ENCODE measurements around the gene CCDC85C.

DNA sequence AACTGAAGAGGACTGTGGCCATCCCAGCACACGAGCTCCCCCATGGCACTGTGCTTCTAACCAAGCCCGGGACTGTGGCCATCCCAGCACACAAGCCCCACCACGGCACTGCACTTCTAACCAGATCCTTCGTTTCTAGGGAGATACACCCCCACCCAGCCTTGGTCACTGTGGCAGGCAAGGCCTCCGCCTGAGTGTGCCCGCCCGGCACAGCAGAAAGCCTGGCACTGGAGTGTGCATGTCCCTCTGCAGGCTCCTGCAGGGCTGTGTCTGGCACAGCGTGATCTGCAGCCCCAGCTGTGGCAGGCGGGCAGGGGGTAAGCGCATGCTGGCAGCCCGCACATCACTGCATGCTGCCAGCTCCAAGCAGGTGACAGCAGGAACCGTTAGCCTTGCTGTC lies 49.8 kb downstream of the CCDC85C start:
- TF ChIP-seq EZH2 (IDR thresholded peaks at IDR 0.05; ENCODE audit: insufficient read depth, low read length), result no peak
- TF ChIP-seq, protein P1, sequence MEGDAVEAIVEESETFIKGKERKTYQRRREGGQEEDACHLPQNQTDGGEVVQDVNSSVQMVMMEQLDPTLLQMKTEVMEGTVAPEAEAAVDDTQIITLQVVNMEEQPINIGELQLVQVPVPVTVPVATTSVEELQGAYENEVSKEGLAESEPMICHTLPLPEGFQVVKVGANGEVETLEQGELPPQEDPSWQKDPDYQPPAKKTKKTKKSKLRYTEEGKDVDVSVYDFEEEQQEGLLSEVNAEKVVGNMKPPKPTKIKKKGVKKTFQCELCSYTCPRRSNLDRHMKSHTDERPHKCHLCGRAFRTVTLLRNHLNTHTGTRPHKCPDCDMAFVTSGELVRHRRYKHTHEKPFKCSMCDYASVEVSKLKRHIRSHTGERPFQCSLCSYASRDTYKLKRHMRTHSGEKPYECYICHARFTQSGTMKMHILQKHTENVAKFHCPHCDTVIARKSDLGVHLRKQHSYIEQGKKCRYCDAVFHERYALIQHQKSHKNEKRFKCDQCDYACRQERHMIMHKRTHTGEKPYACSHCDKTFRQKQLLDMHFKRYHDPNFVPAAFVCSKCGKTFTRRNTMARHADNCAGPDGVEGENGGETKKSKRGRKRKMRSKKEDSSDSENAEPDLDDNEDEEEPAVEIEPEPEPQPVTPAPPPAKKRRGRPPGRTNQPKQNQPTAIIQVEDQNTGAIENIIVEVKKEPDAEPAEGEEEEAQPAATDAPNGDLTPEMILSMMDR (IDR thresholded peaks at IDR 0.05; ENCODE audit: insufficient read depth, low read depth, low read length), result no peak
